SK-MEL-5 (cell line): ENCODE results near the gene SSTR1. TPM values are rescaled to one million over a fixed set of nuclear protein-coding genes. Genes with fewer than 3 reads are reported as not detected.

Source experiments
- DNase-seq: peaks from one replicate; pipeline ENCODE4 v3.0.0-alpha.2; 2016; ENCODE audit warnings: low read depth, low spot score
- in situ Hi-C: cut with HindIII; loops from 2 replicates; pipeline ENCODE4 v1.10.0; 2016; ENCODE audit warnings: low sequenced_read_pairs, high pct_unique_total_duplicates, low pct_unique_long_range_greater_than_20kb
- total RNA-seq: library from RNA; depleted of rRNA; stranded (reverse); fragments of >200 nt; shearing (Covaris generic); gene quantifications from 2 replicates; pipeline ENCODE4 v1.2.3, GENCODE V29; 2014; rRNA removed

Gene SSTR1
- total RNA-seq, 1 experiment from 2014 or later, result not detected

GRCh38 chr14:38256533-38256840 lies 48.8 kb downstream of the SSTR1 start:
- in situ Hi-C loops, result no loop called here
- no peak for DNase-seq

GRCh38 chr14:38257507-38257906 lies 49.8 kb downstream of the SSTR1 start:
- in situ Hi-C loops, result no loop called here
- DNase-seq, result no peak

GRCh38 chr14:38261620-38262019 lies 53.9 kb downstream of the SSTR1 start:
- in situ Hi-C loops, result no loop called here
- DNase-seq, result no peak

Other genes starting within 250 kb of the SSTR1 start
- gene CLEC14A, start 48.2 kb downstream of the SSTR1 start, total RNA-seq, result not detected in 2 replicates